GM12878 (cell line): ENCODE data around the gene METTL1. TPM values are rescaled to one million over a fixed set of nuclear protein-coding genes. Genes with fewer than 3 reads are reported as not detected.

Experiments used
- ATAC-seq: fragments of 200-7000 bp; cut with Tn5 transposase; 3 replicates; pipeline ENCODE4 v1.9.1; 2020; ENCODE audit warnings: mild to moderate bottlenecking, moderate library complexity
- BruUV-seq: library from RNA; stranded (reverse); fragments of 400-500 nt; replicated peaks from 2 replicates; lab custom pipeline; 2021; lab: Mats Ljungman, UMichigan
- CTCF ChIA-PET: fragments of 300-600 bp; sonication (Branson Sonifier 250); formaldehyde crosslinking; extraction: SDS; loops from one replicate; lab custom pipeline; 2021; ENCODE audit warnings: inconsistent platforms; lab: Yijun Ruan, JAX
- POLR2A ChIA-PET: fragments of 350-600 bp; formaldehyde crosslinking; extraction: SDS; loops from one replicate; lab custom pipeline; 2021; ENCODE audit warnings: inconsistent platforms; lab: Charles Lee
- RAD21 ChIA-PET: fragments of 300-600 bp; sonication (Branson Sonifier 250); formaldehyde crosslinking; loops from one replicate; lab custom pipeline; 2023; ENCODE audit warnings: antibody characterized with exemption; ENCODE audit not compliant: unreplicated experiment; lab: Charles Lee
- SMC1A ChIA-PET: fragments of 300-600 bp; sonication (Branson Sonifier 250); formaldehyde crosslinking; loops from one replicate; lab custom pipeline; 2023; ENCODE audit not compliant: unreplicated experiment, uncharacterized antibody; lab: Charles Lee
- DNase-seq: peaks from one replicate; pipeline ENCODE4 v3.0.0-alpha.2; 2011; ENCODE audit warnings: low read depth, low spot score
- FAIRE-seq: peaks from 3 replicates; lab custom pipeline; 2011; peaks lifted over from hg19 to GRCh38; lab: Jason Lieb, UNC
- H2AFZ ChIP-seq: 2 replicates; pipeline ENCODE4 v1.6.0; 2011; ENCODE audit warnings: low read depth, low read length, control low read depth; ENCODE audit not compliant: control insufficient read depth
- H3K27ac ChIP-seq: 2 replicates; pipeline ENCODE4 v1.5.1; 2011; ENCODE audit warnings: control low read depth; ENCODE audit not compliant: control insufficient read depth, insufficient read depth
- H3K27me3 ChIP-seq, 2 experiments: replicated peaks in 1 of 2; 2 replicates each; pipeline versions ENCODE4 v1.6.0 to v1.6.1; 2011; ENCODE audit warnings: low read length in 1 of 2; ENCODE audit not compliant: control insufficient read depth in 2 of 2, insufficient read depth in 2 of 2
- H3K36me3 ChIP-seq, 2 experiments: 2 replicates each; pipeline ENCODE4 v1.5.1; 2011; ENCODE audit warnings: low read length in 1 of 2; ENCODE audit not compliant: control insufficient read depth in 2 of 2, insufficient read depth in 2 of 2
- H3K4me1 ChIP-seq: 2 replicates; pipeline ENCODE4 v1.6.1; 2011; ENCODE audit warnings: mild to moderate bottlenecking, low read length, moderate library complexity, mixed read lengths; ENCODE audit not compliant: control insufficient read depth, insufficient read depth
- H3K4me2 ChIP-seq: 2 replicates; pipeline ENCODE4 v1.6.0; 2011; ENCODE audit warnings: control low read depth; ENCODE audit not compliant: control insufficient read depth, insufficient read depth
- H3K4me3 ChIP-seq: fragments of 200-600 bp; sonication (generic); 2 replicates; pipeline ENCODE4 v1.5.1; 2016
- H3K79me2 ChIP-seq: 2 replicates; pipeline ENCODE4 v1.6.0; 2011; ENCODE audit warnings: low read length; ENCODE audit not compliant: control insufficient read depth, insufficient read depth
- H3K9ac ChIP-seq: 2 replicates; pipeline ENCODE4 v1.8.0; 2011; ENCODE audit warnings: low read length, control low read depth, mixed read lengths; ENCODE audit not compliant: control insufficient read depth, insufficient read depth
- H3K9me3 ChIP-seq: replicated peaks from 3 replicates; pipeline ENCODE4 v1.5.1; 2011; ENCODE audit warnings: mild to moderate bottlenecking, low read length; ENCODE audit not compliant: control insufficient read depth, insufficient read depth
- H4K20me1 ChIP-seq: 2 replicates; pipeline ENCODE4 v1.6.0; 2011; ENCODE audit not compliant: control insufficient read depth, insufficient read depth
- BMI1 ChIP-seq: fragments of 450-650 bp; IDR thresholded peaks from 2 replicates; pipeline ENCODE4 v1.6.1; 2016; ENCODE audit warnings: mild to moderate bottlenecking, moderate library complexity, borderline replicate concordance
- GABPA ChIP-seq: IDR thresholded peaks from 2 replicates; pipeline ENCODE4 v1.6.1; 2014; ENCODE audit warnings: antibody characterized with exemption, low read depth, mild to moderate bottlenecking, inconsistent platforms
- KDM1A ChIP-seq: fragments of 200-600 bp; sonication (generic); IDR thresholded peaks from 2 replicates; pipeline ENCODE4 v1.6.1; 2016; ENCODE audit warnings: borderline replicate concordance
- NR2C1 ChIP-seq: fragments of 450-650 bp; IDR thresholded peaks from 2 replicates; pipeline ENCODE4 v1.6.1; 2017; ENCODE audit warnings: antibody characterized with exemption, mild to moderate bottlenecking, moderate library complexity
- PKNOX1 ChIP-seq: fragments of 450-650 bp; IDR thresholded peaks from 2 replicates; pipeline ENCODE4 v1.6.1; 2016; ENCODE audit warnings: mild to moderate bottlenecking
- PML ChIP-seq: IDR thresholded peaks from 2 replicates; pipeline ENCODE4 v1.6.1; 2012; ENCODE audit warnings: low read length, inconsistent platforms
- POLR2A ChIP-seq: IDR thresholded peaks from 2 replicates; pipeline ENCODE4 v1.6.1; 2011; ENCODE audit warnings: low read depth, mild to moderate bottlenecking, low read length
- PRDM15 ChIP-seq: fragments of 450-650 bp; formaldehyde crosslinking; IDR thresholded peaks from 2 replicates; pipeline ENCODE4 v1.4.0; 2020; ENCODE audit warnings: mild to moderate bottlenecking, moderate library complexity
- RBBP5 ChIP-seq: fragments of 200-600 bp; sonication (generic); conservative IDR thresholded peaks from 2 replicates; pipeline ENCODE4 v1.6.1; 2016
- WGBS: methylation state at CpG from one replicate; pipeline ENCODE4 v1.1.6; 2016; ENCODE audit warnings: low lambda C conversion rate; ENCODE audit not compliant: insufficient replicate concordance, insufficient coverage; ENCODE audit errors: missing lambda C conversion rate; 5-methylcytosine and 5-hydroxymethylcytosine counted together
- in situ Hi-C: fragments of 300-500 bp; cut with MboI; formaldehyde crosslinking; loops from 9 replicates; pipeline ENCODE4 v1.14.3; 2018; ENCODE audit warnings: mixed read lengths
- intact Hi-C: fragments of 100-400 bp; cut with micrococcal nuclease; formaldehyde crosslinking; loops from one replicate; pipeline ENCODE4 v1.14.2; 2022; ENCODE audit not compliant: unreplicated experiment
- polyA plus RNA-seq, 11 experiments: library from polyadenylated mRNA; depleted of rRNA in 4 of 11; unstranded in 6 of 11; stranded (reverse) in 5 of 11; fragments of >200 nt; fragmentation: Nextera tagmentation in 4 of 11; fragmentation: Illumina TruSeq in 1 of 11; extraction: Ambion mirVana in 4 of 11; extraction: Trizol in 1 of 11; gene quantifications; 1 replicate in 1 of 11; 2 replicates in 10 of 11; pipeline versions ENCODE4 v1.2.1 to v1.2.3, GENCODE V29; 2011 to 2016; ENCODE audit warnings: inconsistent platforms in 2 of 11, missing spikeins in 2 of 11, low read depth in 1 of 11
- total RNA-seq, 4 experiments: library from RNA; depleted of rRNA in 3 of 4; stranded (reverse); fragments of >200 nt in 3 of 4; fragmentation: Illumina TruSeq in 1 of 4; extraction: Trizol in 1 of 4; gene quantifications; 2 replicates each; pipeline versions ENCODE4 v1.2.1 to v1.2.3, GENCODE V29; 2013 to 2021

Gene METTL1
- total and polyA plus RNA-seq, 10 of the 15 experiments (the other 5 are each of a cell fraction or from before 2014, with no cell fraction given): 11.3 to 44.3 (median 30.6) TPM

- Histone ChIP-seq H3K27me3 (no peaks in the 10 kb centered on the region), H3K79me2 (no peaks in the 10 kb centered on the region), H3K4me1 (no peaks in the 10 kb centered on the region), H3K36me3 (peaks cover 8 to 12% of the 10 kb centered on the region in 2 experiments), H3K9ac (no peak overlapping the region), H3K4me3 (no peak overlapping the region), H4K20me1 (no peaks in the 10 kb centered on the region), H3K9me3 (no peaks in the 10 kb centered on the region), H3K4me2 (no peak overlapping the region), H2AFZ (no peak overlapping the region), H3K27ac (no peak overlapping the region)
- DNase-seq: no peak
- ChIA-PET RAD21 (no interaction called here), SMC1A (interaction anchor here (1.9 kb wide), 1 partner anchor 9 kb away, joined by 5 read pairs; no protein-coding TSS in a partner anchor), CTCF (interaction anchor here (0.6 to 1.3 kb wide), 6 partner anchors 9 to 460 kb away, joined by 3 to 4 read pairs (median 3); partner anchors contain the start of gene TSPAN31), POLR2A (no interaction called here)
- FAIRE-seq: no peak
- intact Hi-C loops (no loop called here), in situ Hi-C loops (no loop called here)
- 95% methylated on average over 4 of the region's 4 CpGs for WGBS
- TF ChIP-seq POLR2A (no peak), PKNOX1 (no peak), BMI1 (no peak), NR2C1 (no peak), PML (no peak), PRDM15 (CRISPR knock-in tag) (no peak), KDM1A (no peak), GABPA (no peak), RBBP5 (no peak)
- no TSS peak for BruUV-seq
- no peak for ATAC-seq
Observed at GRCh38 chr12:57732270-57732669, 39.6 kb downstream of the METTL1 start.
